Upper lobe of left lung (tissue), 6 donors: ENCODE data around the gene RGL1. TPM values are rescaled to one million over a fixed set of nuclear protein-coding genes. Genes with fewer than 3 reads are reported as not detected.
A peak's percentile ranks its signal among the peaks of the same experiment; 100 is the strongest.

Source experiments
- ATAC-seq, 2 donors: fragments of 200-7000 bp; cut with Tn5 transposase; one replicate each; pipeline ENCODE4 v1.9.1; 2022; ENCODE audit warnings: mild to moderate bottlenecking in 2 of 2, moderate library complexity in 2 of 2; ENCODE audit not compliant: low FRiP score in 2 of 2
- DNase-seq, 2 donors: peaks; one replicate each; pipeline ENCODE4 v3.0.0-alpha.2; 2019 to 2020
- H3K27ac ChIP-seq, 4 donors: fragments of 200-600 bp; sonication (generic); one replicate each; pipeline ENCODE4 v1.5.1; 2016 to 2019
- H3K27me3 ChIP-seq, 4 donors: fragments of 200-600 bp; sonication (generic); one replicate each; pipeline ENCODE4 v1.5.1; 2017 to 2019
- H3K36me3 ChIP-seq, 4 donors: fragments of 200-600 bp; sonication (generic); one replicate each; pipeline ENCODE4 v1.5.1; 2016 to 2019
- H3K4me1 ChIP-seq, 4 donors: fragments of 200-600 bp; sonication (generic); one replicate each; pipeline ENCODE4 v1.5.1; 2018 to 2019
- H3K4me3 ChIP-seq, 4 donors: fragments of 200-600 bp; sonication (generic); one replicate each; pipeline ENCODE4 v1.5.1; 2017 to 2019; ENCODE audit warnings: mild to moderate bottlenecking in 2 of 4, moderate library complexity in 1 of 4
- H3K9me3 ChIP-seq, 4 donors: fragments of 200-600 bp; sonication (generic); one replicate each; pipeline ENCODE4 v1.5.1; 2018 to 2019
- CTCF ChIP-seq, 6 experiments: fragments of 450-650 bp in 4 of 6; fragments of 200-600 bp in 2 of 6; sonication (generic) in 2 of 6; IDR thresholded peaks; one replicate each; pipeline ENCODE4 v1.5.1; 2016 to 2019; ENCODE audit warnings: antibody characterized with exemption in 6 of 6
- EP300 ChIP-seq, 4 donors: sonication (generic); formaldehyde crosslinking; IDR thresholded peaks; one replicate each; pipeline ENCODE4 v1.5.1; 2017; ENCODE audit warnings: antibody characterized with exemption in 4 of 4, control low read depth in 2 of 4
- POLR2A ChIP-seq, 4 donors: fragments of 450-650 bp; IDR thresholded peaks; one replicate each; pipeline ENCODE4 v1.5.1; 2016 to 2017; ENCODE audit warnings: antibody characterized with exemption in 4 of 4, mild to moderate bottlenecking in 2 of 4
- POLR2AphosphoS5 ChIP-seq, 2 donors: sonication (generic); formaldehyde crosslinking; IDR thresholded peaks; one replicate each; pipeline ENCODE4 v1.5.1; 2017; ENCODE audit warnings: antibody characterized with exemption in 2 of 2
- WGBS, 2 donors: methylation state at CpG; one replicate each; pipeline ENCODE4 v1.1.5; 2017 to 2018; 5-methylcytosine and 5-hydroxymethylcytosine counted together
- total RNA-seq, 6 donors: library from RNA; depleted of rRNA in 4 of 6; stranded (reverse); fragments of >200 nt in 4 of 6; gene quantifications; one replicate each; pipeline versions ENCODE4 v1.1.0 to v1.2.1, GENCODE V29; 2016 to 2021
- donor health status: DM: no; HTN: no; CAD: no; lungs with moderate emphysema.
- donor health status: DM: no; HTN: yes; CAD: no; lungs with severe emphysema.

The RGL1 gene
- total RNA-seq, 6 donors from 2014 or later = 24.1 to 38.9 (median 26.7) TPM

- Histone ChIP-seq H3K4me3 (no peak overlapping the region), H3K9me3 (no peaks in the 10 kb centered on the region), H3K36me3 (peaks cover 12 to 63% (median 22%) of the 10 kb centered on the region in 4 donors), H3K27me3 (no peaks in the 10 kb centered on the region), H3K27ac (peak overlapping the region; percentile 32 to 67 (median 53)), H3K4me1 (peaks cover 21 to 29% (median 22%) of the 10 kb centered on the region in 4 donors)
- WGBS, 2 donors = 18% methylated on average over 10 of the region's 10 CpGs
- DNase-seq = peak in 1 of 2 donors; percentile 81
- peak; percentile 90 to 93 for ATAC-seq
- TF ChIP-seq EP300 (IDR thresholded peaks at IDR 0.05) (peak in 1 of 4 donors; percentile 49), POLR2AphosphoS5 (IDR thresholded peaks at IDR 0.05) (peak; percentile 37 to 55), POLR2A (IDR thresholded peaks at IDR 0.05) (no peak), CTCF (IDR thresholded peaks at IDR 0.05) (peak; percentile 65 to 91 (median 88))
Observed at GRCh38 chr1:183915625-183916510, 110.9 kb downstream of the RGL1 start.

- no peaks in the 10 kb centered on the region for H3K27me3 ChIP-seq
- no peak for TF ChIP-seq POLR2AphosphoS5 (IDR thresholded peaks at IDR 0.05)
- no peak for TF ChIP-seq POLR2A (IDR thresholded peaks at IDR 0.05)
- TF ChIP-seq CTCF (IDR thresholded peaks at IDR 0.05) = no peak
- TF ChIP-seq EP300 (IDR thresholded peaks at IDR 0.05) = no peak
- H3K36me3 ChIP-seq = peaks cover 12 to 62% (median 22%) of the 10 kb centered on the region in 4 donors
- no peak for ATAC-seq
- no peak overlapping the region for H3K4me3 ChIP-seq
- H3K4me1 ChIP-seq = peaks cover 21 to 29% (median 22%) of the 10 kb centered on the region in 4 donors
- no peak for DNase-seq
- peak overlapping the region in 1 of 4 donors; percentile 17 for H3K27ac ChIP-seq
- 94 to 95% methylated on average over 8 of the region's 8 CpGs for WGBS, 2 donors
- no peaks in the 10 kb centered on the region for H3K9me3 ChIP-seq
Observed at GRCh38 chr1:183916574-183916973, 111.7 kb downstream of the RGL1 start.

GRCh38 chr1:183918589-183918988, 113.7 kb downstream of the RGL1 start:
- ATAC-seq (no peak), DNase-seq (no peak)
- Histone ChIP-seq H3K27me3 (no peaks in the 10 kb centered on the region), H3K4me1 (peaks cover 21 to 29% (median 22%) of the 10 kb centered on the region in 4 donors), H3K27ac (no peak overlapping the region), H3K36me3 (peaks cover 23 to 70% (median 33%) of the 10 kb centered on the region in 4 donors), H3K9me3 (no peaks in the 10 kb centered on the region), H3K4me3 (no peak overlapping the region)
- no peak for TF ChIP-seq POLR2A (IDR thresholded peaks at IDR 0.05)
- no peak for TF ChIP-seq EP300 (IDR thresholded peaks at IDR 0.05)
- TF ChIP-seq CTCF (IDR thresholded peaks at IDR 0.05) = no peak
- WGBS, 2 donors = 92% methylated on average over 6 of the region's 6 CpGs

- ATAC-seq (no peak), DNase-seq (no peak)
- Histone ChIP-seq H3K27ac (no peak overlapping the region), H3K4me1 (peaks cover 2 to 8% (median 4%) of the 10 kb centered on the region in 4 donors), H3K36me3 (peaks cover 27 to 89% (median 38%) of the 10 kb centered on the region in 4 donors), H3K9me3 (no peaks in the 10 kb centered on the region), H3K4me3 (no peak overlapping the region), H3K27me3 (no peaks in the 10 kb centered on the region)
- TF ChIP-seq POLR2AphosphoS5 (IDR thresholded peaks at IDR 0.05) (no peak), EP300 (IDR thresholded peaks at IDR 0.05) (no peak), CTCF (IDR thresholded peaks at IDR 0.05) (no peak), POLR2A (IDR thresholded peaks at IDR 0.05) (no peak)
- WGBS, 2 donors = 44 to 60% methylated on average over 3 of the region's 3 CpGs
Observed at GRCh38 chr1:183920651-183921050, 115.7 kb downstream of the RGL1 start.
